HEK293 (cell line): ENCODE data around the gene STAT2.

Experiments
- CTCF ChIA-PET: fragments of 350-600 bp; formaldehyde crosslinking; extraction: SDS; loops from one replicate; lab custom pipeline; 2021; ENCODE audit warnings: antibody characterized with exemption; lab: Yijun Ruan, JAX
- POLR2A ChIA-PET: fragments of 300-600 bp; formaldehyde crosslinking; extraction: SDS; loops from one replicate; lab custom pipeline; 2020; ENCODE audit warnings: antibody characterized with exemption, inconsistent platforms; lab: Yijun Ruan, JAX
- H3K27ac ChIP-seq: fragments of 200-500 bp; sonication (Bioruptor generic); 2 replicates; pipeline ENCODE4 v1.5.1; 2014; ENCODE audit warnings: low read depth, low read length, control low read depth, inconsistent platforms; ENCODE audit errors: extremely low read depth
- H3K36me3 ChIP-seq, 2 experiments: fragments of 200-500 bp in 1 of 2; sonication (Bioruptor generic) in 1 of 2; 1 replicate in 1 of 2; 2 replicates in 1 of 2; pipeline ENCODE4 v1.5.1; 2014 to 2017; ENCODE audit warnings: inconsistent platforms in 2 of 2, low read length in 2 of 2; ENCODE audit not compliant: control insufficient read depth in 2 of 2, insufficient read depth in 1 of 2
- H3K4me1 ChIP-seq: fragments of 200-500 bp; sonication (Bioruptor generic); 2 replicates; pipeline ENCODE4 v1.5.1; 2014; ENCODE audit warnings: mild to moderate bottlenecking, low read length, inconsistent platforms; ENCODE audit not compliant: control insufficient read depth, insufficient read depth
- H3K4me3 ChIP-seq: 2 replicates; pipeline ENCODE4 v1.5.1; 2011; ENCODE audit warnings: low read depth, mild to moderate bottlenecking, control low read depth, low read length, moderate library complexity
- H3K9me3 ChIP-seq: fragments of 200-500 bp; sonication (Bioruptor generic); 2 replicates; pipeline ENCODE4 v1.5.1; 2014; ENCODE audit warnings: low read depth, low read length, inconsistent platforms; ENCODE audit not compliant: control insufficient read depth, insufficient read depth
- EGR2 ChIP-seq: fragments of 450-650 bp; formaldehyde crosslinking; IDR thresholded peaks from 2 replicates; pipeline ENCODE4 v1.5.1; 2016; ENCODE audit warnings: low read depth, missing biosample characterization, missing genetic modification characterization
- GFI1B ChIP-seq: fragments of 450-650 bp; formaldehyde crosslinking; IDR thresholded peaks from 2 replicates; pipeline ENCODE4 v1.5.1; 2016; ENCODE audit warnings: missing biosample characterization, missing genetic modification characterization
- GLIS1 ChIP-seq: fragments of 450-650 bp; formaldehyde crosslinking; IDR thresholded peaks from 2 replicates; pipeline ENCODE4 v1.5.1; 2016; ENCODE audit warnings: missing biosample characterization, missing genetic modification characterization
- HOXD13 ChIP-seq: sonication (generic); formaldehyde crosslinking; IDR thresholded peaks from 2 replicates; pipeline ENCODE4 v1.8.0; 2022; ENCODE audit warnings: missing genetic modification reagents, borderline replicate concordance
- KLF1 ChIP-seq: fragments of 450-650 bp; formaldehyde crosslinking; IDR thresholded peaks from 2 replicates; pipeline ENCODE4 v1.5.1; 2016; ENCODE audit warnings: missing biosample characterization, missing genetic modification characterization
- SCRT1 ChIP-seq: fragments of 450-650 bp; formaldehyde crosslinking; IDR thresholded peaks from 2 replicates; pipeline ENCODE4 v1.5.1; 2016; ENCODE audit warnings: missing biosample characterization, missing genetic modification characterization, borderline replicate concordance
- SETDB1 ChIP-seq: IDR thresholded peaks from one replicate; pipeline ENCODE4 v1.6.1; 2017; ENCODE audit warnings: mild to moderate bottlenecking, low read length, moderate library complexity, mixed read lengths; ENCODE audit not compliant: insufficient read length
- SP7 ChIP-seq: fragments of 450-650 bp; formaldehyde crosslinking; IDR thresholded peaks from 2 replicates; pipeline ENCODE4 v1.5.1; 2016; ENCODE audit warnings: missing biosample characterization, missing genetic modification characterization
- YY1 ChIP-seq: fragments of 450-650 bp; formaldehyde crosslinking; IDR thresholded peaks from 2 replicates; pipeline ENCODE4 v1.5.1; 2018; ENCODE audit warnings: missing biosample characterization, missing genetic modification characterization
- ZBTB21 ChIP-seq: fragments of 450-650 bp; formaldehyde crosslinking; IDR thresholded peaks from 2 replicates; pipeline ENCODE4 v1.5.1; 2017; ENCODE audit warnings: missing biosample characterization, missing genetic modification characterization
- ZBTB26 ChIP-seq: fragments of 450-650 bp; formaldehyde crosslinking; optimal IDR thresholded peaks from 2 replicates; pipeline ENCODE3; 2016; ENCODE audit warnings: missing biosample characterization, mild to moderate bottlenecking, missing genetic modification characterization
- ZFP37 ChIP-seq: fragments of 450-650 bp; formaldehyde crosslinking; IDR thresholded peaks from 2 replicates; pipeline ENCODE4 v1.5.1; 2016; ENCODE audit warnings: missing biosample characterization, missing genetic modification characterization
- ZNF16 ChIP-seq: fragments of 450-650 bp; formaldehyde crosslinking; IDR thresholded peaks from 2 replicates; pipeline ENCODE4 v1.5.1; 2016; ENCODE audit warnings: low read depth, missing biosample characterization, missing genetic modification characterization
- ZNF239 ChIP-seq: fragments of 450-650 bp; formaldehyde crosslinking; IDR thresholded peaks from 2 replicates; pipeline ENCODE4 v1.5.1; 2016; ENCODE audit warnings: missing biosample characterization, missing genetic modification characterization
- ZNF266 ChIP-seq: fragments of 450-650 bp; formaldehyde crosslinking; IDR thresholded peaks from 2 replicates; pipeline ENCODE4 v1.5.1; 2016; ENCODE audit warnings: missing biosample characterization, missing genetic modification characterization, low read depth
- ZNF274 ChIP-seq, 2 experiments: fragments of 200-500 bp in 1 of 2; fragments of 450-650 bp in 1 of 2; sonication (Bioruptor generic) in 1 of 2; formaldehyde crosslinking in 1 of 2; IDR thresholded peaks; 2 replicates each; pipeline versions ENCODE4 v1.5.1 to v1.6.1; 2014 to 2016; ENCODE audit warnings: borderline replicate concordance in 1 of 2, inconsistent platforms in 1 of 2, low read length in 1 of 2, missing biosample characterization in 1 of 2, missing genetic modification characterization in 1 of 2
- ZNF324 ChIP-seq: fragments of 450-650 bp; formaldehyde crosslinking; IDR thresholded peaks from 2 replicates; pipeline ENCODE4 v1.5.1; 2016; ENCODE audit warnings: missing biosample characterization, missing genetic modification characterization
- ZNF335 ChIP-seq: fragments of 450-650 bp; formaldehyde crosslinking; conservative IDR thresholded peaks from 2 replicates; pipeline ENCODE4 v1.5.1; 2016; ENCODE audit warnings: missing biosample characterization, missing genetic modification characterization
- ZNF366 ChIP-seq: fragments of 450-650 bp; formaldehyde crosslinking; conservative IDR thresholded peaks from 2 replicates; pipeline ENCODE4 v1.5.1; 2016; ENCODE audit warnings: missing biosample characterization, missing genetic modification characterization
- ZNF391 ChIP-seq: fragments of 450-650 bp; formaldehyde crosslinking; IDR thresholded peaks from 2 replicates; pipeline ENCODE4 v1.5.1; 2016; ENCODE audit warnings: low read depth, missing biosample characterization, missing genetic modification characterization, borderline replicate concordance
- ZNF394 ChIP-seq: fragments of 450-650 bp; formaldehyde crosslinking; IDR thresholded peaks from 2 replicates; pipeline ENCODE4 v1.5.1; 2016; ENCODE audit warnings: missing biosample characterization, missing genetic modification characterization, mild to moderate bottlenecking, moderate library complexity, borderline replicate concordance
- ZNF548 ChIP-seq: fragments of 450-650 bp; formaldehyde crosslinking; IDR thresholded peaks from 2 replicates; pipeline ENCODE4 v1.5.1; 2016; ENCODE audit warnings: missing biosample characterization, missing genetic modification characterization
- ZNF561 ChIP-seq: fragments of 450-650 bp; IDR thresholded peaks from 2 replicates; pipeline ENCODE4 v1.5.1; 2018; ENCODE audit warnings: missing biosample characterization, missing genetic modification characterization, borderline replicate concordance
- ZNF580 ChIP-seq: fragments of 450-650 bp; formaldehyde crosslinking; IDR thresholded peaks from 2 replicates; pipeline ENCODE4 v1.5.1; 2016; ENCODE audit warnings: missing biosample characterization, missing genetic modification characterization
- ZNF629 ChIP-seq: fragments of 450-650 bp; formaldehyde crosslinking; IDR thresholded peaks from 2 replicates; pipeline ENCODE4 v1.5.1; 2017; ENCODE audit warnings: missing biosample characterization, missing genetic modification characterization
- ZNF660 ChIP-seq: fragments of 450-650 bp; IDR thresholded peaks from 2 replicates; pipeline ENCODE4 v1.5.1; 2018; ENCODE audit warnings: missing biosample characterization, mild to moderate bottlenecking, missing genetic modification characterization
- ZNF747 ChIP-seq: fragments of 450-650 bp; formaldehyde crosslinking; IDR thresholded peaks from 2 replicates; pipeline ENCODE4 v1.5.1; 2016; ENCODE audit warnings: missing biosample characterization, missing genetic modification characterization
- ZSCAN23 ChIP-seq: fragments of 450-650 bp; formaldehyde crosslinking; IDR thresholded peaks from 2 replicates; pipeline ENCODE4 v1.5.1; 2016; ENCODE audit warnings: missing biosample characterization, missing genetic modification characterization
- TF ChIP-seq, protein P1 (sequence below): fragments of 450-650 bp; formaldehyde crosslinking; IDR thresholded peaks from 2 replicates; pipeline ENCODE4 v1.5.1; 2017; ENCODE audit warnings: missing biosample characterization, missing genetic modification characterization

STAT2 gene

GRCh38 chr12:56299853-56300643 is 59.9 kb downstream of the STAT2 start, which contains the start of gene CS (continued):
- no peak for TF ChIP-seq SETDB1
- TF ChIP-seq ZNF747 (tag by site-specific recombination): no peak
- TF ChIP-seq GLIS1 (tag by site-specific recombination): peak; percentile 81
- peak; percentile 35; the same call in 1 of the 2 replicates for TF ChIP-seq SP7
- peak; percentile 68 for TF ChIP-seq KLF1
- 0 out of 2 replicates have a peak, but pooled peaks have one; percentile 61 for TF ChIP-seq ZNF391 (tag by site-specific recombination)
- TF ChIP-seq ZNF324 (tag by site-specific recombination): peak; percentile 87; the same call in 1 of the 2 replicates
- TF ChIP-seq ZNF394 (tag by site-specific recombination): peak; percentile 59
- TF ChIP-seq ZFP37 (tag by site-specific recombination): peak; percentile 81
- TF ChIP-seq ZNF239 (tag by site-specific recombination): no peak
- peak; percentile 91 for TF ChIP-seq ZBTB26 (tag by site-specific recombination)
- TF ChIP-seq ZNF366 (tag by site-specific recombination): peak; percentile 60; the same call in 1 of the 2 replicates
- TF ChIP-seq ZNF561 (tag by site-specific recombination): peak; percentile 94
- TF ChIP-seq GFI1B (tag by site-specific recombination): no peak
- TF ChIP-seq, protein P1, sequence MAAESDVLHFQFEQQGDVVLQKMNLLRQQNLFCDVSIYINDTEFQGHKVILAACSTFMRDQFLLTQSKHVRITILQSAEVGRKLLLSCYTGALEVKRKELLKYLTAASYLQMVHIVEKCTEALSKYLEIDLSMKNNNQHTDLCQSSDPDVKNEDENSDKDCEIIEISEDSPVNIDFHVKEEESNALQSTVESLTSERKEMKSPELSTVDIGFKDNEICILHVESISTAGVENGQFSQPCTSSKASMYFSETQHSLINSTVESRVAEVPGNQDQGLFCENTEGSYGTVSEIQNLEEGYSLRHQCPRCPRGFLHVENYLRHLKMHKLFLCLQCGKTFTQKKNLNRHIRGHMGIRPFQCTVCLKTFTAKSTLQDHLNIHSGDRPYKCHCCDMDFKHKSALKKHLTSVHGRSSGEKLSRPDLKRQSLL: peak; percentile 43; the same call in 1 of the 2 replicates
- peak; percentile 63 for TF ChIP-seq EGR2 (tag by site-specific recombination)
- TF ChIP-seq HOXD13 (CRISPR knock-in tag): no peak
- TF ChIP-seq ZNF580: peak; percentile 69
- TF ChIP-seq ZNF660 (tag by site-specific recombination): peak; percentile 71; the same call in 1 of the 2 replicates
- TF ChIP-seq ZNF266: no peak
- no peak for TF ChIP-seq ZNF16 (tag by site-specific recombination)

DNA sequence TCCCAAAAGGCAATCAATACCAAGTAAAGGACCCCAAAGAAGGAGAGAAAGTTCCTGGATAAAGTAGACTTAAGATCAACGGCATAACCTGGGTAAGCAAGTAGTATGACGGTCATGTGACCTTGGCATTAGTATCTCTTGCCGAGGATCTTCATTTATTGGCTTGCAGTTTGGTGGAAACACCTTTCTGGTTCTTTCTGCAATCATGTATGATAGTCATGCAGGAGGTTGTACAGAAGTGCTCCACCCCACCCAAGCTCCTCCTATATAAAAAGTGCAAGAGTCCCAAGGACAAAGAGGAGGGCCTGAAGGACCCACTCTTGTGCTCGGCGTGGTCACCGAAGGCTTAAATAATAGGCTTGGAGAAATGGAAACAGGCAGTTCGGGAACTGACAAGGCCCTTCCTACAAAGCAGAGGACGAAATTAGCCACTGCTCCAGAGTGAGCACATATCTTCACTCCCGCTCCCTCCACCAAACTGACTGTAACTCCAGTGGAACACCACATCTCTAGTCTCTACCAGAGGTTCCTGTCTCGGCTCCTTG is 60.5 kb downstream of the STAT2 start:
- CTCF ChIA-PET: interaction anchor here (0.8 to 2.6 kb wide), 4 partner anchors 9 to 165 kb away, joined by 3 to 6 read pairs (median 4); partner anchors contain the start of gene ANKRD52
- TF ChIP-seq ZSCAN23 (tag by site-specific recombination): no peak
- no peak for TF ChIP-seq ZBTB26 (tag by site-specific recombination)
- no peak for TF ChIP-seq YY1 (tag by site-specific recombination)
- peak; percentile 59; the same call in 1 of the 2 replicates for TF ChIP-seq ZNF660 (tag by site-specific recombination)
- no peak for TF ChIP-seq ZNF548
- peak; percentile 75 for TF ChIP-seq ZNF335 (tag by site-specific recombination)
- no peak for TF ChIP-seq SCRT1
- TF ChIP-seq ZNF629 (tag by site-specific recombination): no peak
- TF ChIP-seq ZBTB21 (tag by site-specific recombination): 0 out of 2 replicates have a peak, but pooled peaks have one; percentile 0
- no peak for TF ChIP-seq ZNF274 (IDR thresholded peaks at IDR 0.05; ENCODE audit: low read length)
- no peak for TF ChIP-seq ZNF274 (tag by site-specific recombination; IDR thresholded peaks at IDR 0.05; ENCODE audit: borderline replicate concordance)
- Histone ChIP-seq H3K36me3 (peaks cover 24 to 44% of the 10 kb centered on the region in 2 experiments; a peak in 2 of 3 replicates), H3K4me1 (peaks cover 4% of the 10 kb centered on the region; the same call in 1 of the 2 replicates), H3K4me3 (peak overlapping the region; percentile 92), H3K9me3 (no peaks in the 10 kb centered on the region), H3K27ac (peak overlapping the region; percentile 89)
- POLR2A ChIA-PET: interaction anchor here (0.5 to 2.8 kb wide), 13 partner anchors 8 to 470 kb away, joined by 3 to 13 read pairs (median 4); partner anchors contain the start of genes PA2G4, RNF41, STAT2 and ZC3H10
